Activated naive CD8-positive, alpha-beta T cell treated with anti-CD3 and anti-CD28 coated beads, Interleukin-2, amount 10 ng/mL, durations not matched to agents 7 days and 5 days (primary cell): Measurements from ENCODE around the gene SCARB2. TPM values are rescaled to one million over a fixed set of nuclear protein-coding genes. Genes with fewer than 3 reads are reported as not detected.

Source experiments
- ATAC-seq: fragments of 150-1000 bp; cut with Tn5 transposase; one replicate; pipeline ENCODE4 v1.10.0; 2021; ENCODE audit warnings: low read depth, moderate library complexity
- POLR2A ChIA-PET: fragments of 350-600 bp; sonication (Branson Sonifier 250); formaldehyde crosslinking; loops from one replicate; lab custom pipeline; 2021; ENCODE audit warnings: antibody characterized with exemption; lab: Charles Lee
- DNase-seq: peaks from one replicate; pipeline ENCODE4 v3.0.0; 2021
- H3K27ac Mint-ChIP-seq: one replicate; pipeline ENCODE4 v1.8.0; 2022; ENCODE audit warnings: mild to moderate bottlenecking, mixed read lengths
- H3K27me3 Mint-ChIP-seq: one replicate; pipeline ENCODE4 v1.8.0; 2022; ENCODE audit warnings: mild to moderate bottlenecking, moderate library complexity, mixed read lengths
- H3K36me3 Mint-ChIP-seq: one replicate; pipeline ENCODE4 v1.8.0; 2021; ENCODE audit warnings: mild to moderate bottlenecking, mixed read lengths
- H3K4me1 Mint-ChIP-seq: one replicate; pipeline ENCODE4 v1.8.0; 2021; ENCODE audit warnings: mixed read lengths
- H3K4me3 Mint-ChIP-seq: one replicate; pipeline ENCODE4 v1.8.0; 2022; ENCODE audit warnings: mild to moderate bottlenecking, moderate library complexity, mixed read lengths
- H3K9me3 Mint-ChIP-seq: one replicate; pipeline ENCODE4 v1.8.0; 2021; ENCODE audit warnings: mixed read lengths
- total RNA-seq, 2 experiments: library from RNA; stranded (reverse); gene quantifications; one replicate each; pipeline ENCODE4 v1.2.3, GENCODE V29; 2021

Gene SCARB2
- total RNA-seq, 2 experiments from 2014 or later, result 16.3 to 18.4 TPM

- Mint-ChIP-seq H3K27ac (no peak overlapping the region), H3K4me3 (no peak overlapping the region), H3K9me3 (peaks cover 4% of the 10 kb centered on the region), H3K27me3 (no peaks in the 10 kb centered on the region), H3K36me3 (peaks cover 16% of the 10 kb centered on the region), H3K4me1 (no peaks in the 10 kb centered on the region)
- ATAC-seq (no peak), DNase-seq (no peak)
- POLR2A ChIA-PET, result no interaction called here
Observed at GRCh38 chr4:76187152-76187551, 26.5 kb downstream of the SCARB2 start.

- no peaks in the 10 kb centered on the region for H3K9me3 Mint-ChIP-seq
- no peak for DNase-seq
- no peak overlapping the region for H3K4me3 Mint-ChIP-seq
- H3K27me3 Mint-ChIP-seq, result no peaks in the 10 kb centered on the region
- no peak overlapping the region for H3K27ac Mint-ChIP-seq
- no peaks in the 10 kb centered on the region for H3K4me1 Mint-ChIP-seq
- POLR2A ChIA-PET, result no interaction called here
- no peak for ATAC-seq
- no peaks in the 10 kb centered on the region for H3K36me3 Mint-ChIP-seq
Observed at GRCh38 chr4:76182463-76182862, 31.2 kb downstream of the SCARB2 start.

- H3K4me3 Mint-ChIP-seq, result no peak overlapping the region
- DNase-seq (peak; percentile 80), ATAC-seq (peak; percentile 97)
- H3K27ac Mint-ChIP-seq, result no peak overlapping the region
- H3K36me3 Mint-ChIP-seq, result peaks cover 2% of the 10 kb centered on the region
- no peaks in the 10 kb centered on the region for H3K4me1 Mint-ChIP-seq
- POLR2A ChIA-PET, result interaction anchor here (1.2 kb wide), 1 partner anchor 23 kb away, joined by 4 read pairs; no protein-coding TSS in a partner anchor
- H3K9me3 Mint-ChIP-seq, result no peaks in the 10 kb centered on the region
- H3K27me3 Mint-ChIP-seq, result no peaks in the 10 kb centered on the region
Observed at GRCh38 chr4:76179398-76180318, 34.0 kb downstream of the SCARB2 start.

GRCh38 chr4:76178296-76178695, 35.3 kb downstream of the SCARB2 start:
- Mint-ChIP-seq H3K27ac (no peak overlapping the region), H3K4me3 (no peak overlapping the region), H3K27me3 (no peaks in the 10 kb centered on the region), H3K4me1 (no peaks in the 10 kb centered on the region), H3K9me3 (no peaks in the 10 kb centered on the region), H3K36me3 (peaks cover 2% of the 10 kb centered on the region)
- POLR2A ChIA-PET, result no interaction called here
- ATAC-seq, result no peak
- no peak for DNase-seq

GRCh38 chr4:76177709-76178108, 35.9 kb downstream of the SCARB2 start:
- H3K36me3 Mint-ChIP-seq, result peaks cover 4% of the 10 kb centered on the region
- DNase-seq, result no peak
- H3K27me3 Mint-ChIP-seq, result no peaks in the 10 kb centered on the region
- no peak for ATAC-seq
- H3K4me3 Mint-ChIP-seq, result no peak overlapping the region
- no peaks in the 10 kb centered on the region for H3K9me3 Mint-ChIP-seq
- POLR2A ChIA-PET, result no interaction called here
- no peaks in the 10 kb centered on the region for H3K4me1 Mint-ChIP-seq
- H3K27ac Mint-ChIP-seq, result no peak overlapping the region

GRCh38 chr4:76175336-76175735, 38.3 kb downstream of the SCARB2 start:
- no peaks in the 10 kb centered on the region for H3K4me1 Mint-ChIP-seq
- POLR2A ChIA-PET, result no interaction called here
- H3K27me3 Mint-ChIP-seq, result no peaks in the 10 kb centered on the region
- H3K36me3 Mint-ChIP-seq, result peaks cover 6% of the 10 kb centered on the region
- no peak overlapping the region for H3K27ac Mint-ChIP-seq
- no peak overlapping the region for H3K4me3 Mint-ChIP-seq
- DNase-seq (no peak), ATAC-seq (no peak)
- H3K9me3 Mint-ChIP-seq, result no peaks in the 10 kb centered on the region

GRCh38 chr4:76174216-76174615, 39.4 kb downstream of the SCARB2 start:
- Mint-ChIP-seq H3K36me3 (peaks cover 6% of the 10 kb centered on the region), H3K27ac (no peak overlapping the region)

GRCh38 chr4:76168688-76169087, 44.9 kb downstream of the SCARB2 start:
- Mint-ChIP-seq H3K9me3 (no peaks in the 10 kb centered on the region), H3K36me3 (peaks cover 13% of the 10 kb centered on the region), H3K27me3 (no peaks in the 10 kb centered on the region), H3K4me3 (no peak overlapping the region), H3K4me1 (no peaks in the 10 kb centered on the region), H3K27ac (no peak overlapping the region)
- ATAC-seq (no peak), DNase-seq (no peak)
- POLR2A ChIA-PET, result no interaction called here

More at GRCh38 chr4:76174216-76174615, 39.4 kb downstream of the SCARB2 start:
- no peaks in the 10 kb centered on the region for H3K9me3 Mint-ChIP-seq
- no peak for ATAC-seq
- H3K4me3 Mint-ChIP-seq, result no peak overlapping the region
- no peaks in the 10 kb centered on the region for H3K27me3 Mint-ChIP-seq
- no peak for DNase-seq
- POLR2A ChIA-PET, result no interaction called here
- H3K4me1 Mint-ChIP-seq, result no peaks in the 10 kb centered on the region

GRCh38 chr4:76166480-76166879, 47.1 kb downstream of the SCARB2 start:
- Mint-ChIP-seq H3K9me3 (no peaks in the 10 kb centered on the region), H3K4me3 (no peak overlapping the region), H3K4me1 (no peaks in the 10 kb centered on the region), H3K27ac (no peak overlapping the region), H3K27me3 (no peaks in the 10 kb centered on the region), H3K36me3 (peaks cover 14% of the 10 kb centered on the region)
- no peak for DNase-seq
- ATAC-seq, result no peak
- POLR2A ChIA-PET, result no interaction called here

GRCh38 chr4:76160355-76160754, 53.3 kb downstream of the SCARB2 start:
- H3K27me3 Mint-ChIP-seq, result no peaks in the 10 kb centered on the region
- ATAC-seq (no peak), DNase-seq (no peak)
- peaks cover 8% of the 10 kb centered on the region for H3K36me3 Mint-ChIP-seq
- POLR2A ChIA-PET, result no interaction called here
- no peak overlapping the region for H3K27ac Mint-ChIP-seq
- H3K9me3 Mint-ChIP-seq, result peaks cover 5% of the 10 kb centered on the region
- no peak overlapping the region for H3K4me3 Mint-ChIP-seq
- H3K4me1 Mint-ChIP-seq, result peaks cover 2% of the 10 kb centered on the region

- Mint-ChIP-seq H3K36me3 (peaks cover 14% of the 10 kb centered on the region), H3K4me1 (peaks cover 2% of the 10 kb centered on the region), H3K4me3 (no peak overlapping the region), H3K9me3 (peaks cover 9% of the 10 kb centered on the region), H3K27ac (no peak overlapping the region), H3K27me3 (no peaks in the 10 kb centered on the region)
- ATAC-seq, result no peak
- DNase-seq, result no peak
- POLR2A ChIA-PET, result interaction anchor here (1.3 kb wide), 1 partner anchor 23 kb away, joined by 4 read pairs; no protein-coding TSS in a partner anchor
Observed at GRCh38 chr4:76156635-76157034, 57.0 kb downstream of the SCARB2 start.

- Mint-ChIP-seq H3K27me3 (no peaks in the 10 kb centered on the region), H3K27ac (no peak overlapping the region), H3K4me3 (no peak overlapping the region), H3K9me3 (peaks cover 9% of the 10 kb centered on the region), H3K36me3 (peaks cover 14% of the 10 kb centered on the region), H3K4me1 (peaks cover 2% of the 10 kb centered on the region)
- POLR2A ChIA-PET, result interaction anchor here (1.3 kb wide), 1 partner anchor 24 kb away, joined by 4 read pairs; no protein-coding TSS in a partner anchor
- DNase-seq (no peak), ATAC-seq (no peak)
Observed at GRCh38 chr4:76155979-76156378, 57.6 kb downstream of the SCARB2 start.

GRCh38 chr4:76153356-76153755, 60.3 kb downstream of the SCARB2 start:
- H3K27me3 Mint-ChIP-seq, result no peaks in the 10 kb centered on the region
- H3K36me3 Mint-ChIP-seq, result peaks cover 17% of the 10 kb centered on the region
- DNase-seq (no peak), ATAC-seq (no peak)
- H3K4me3 Mint-ChIP-seq, result no peak overlapping the region
- H3K27ac Mint-ChIP-seq, result no peak overlapping the region
- POLR2A ChIA-PET, result no interaction called here
- H3K4me1 Mint-ChIP-seq, result peaks cover 12% of the 10 kb centered on the region
- H3K9me3 Mint-ChIP-seq, result peaks cover 9% of the 10 kb centered on the region
